Measurements from ENCODE around the gene CDK5R1. TPM values are rescaled to one million over a fixed set of nuclear protein-coding genes. Genes with fewer than 3 reads are reported as not detected.

The CDK5R1 gene
- total RNA-seq, 6 experiments from 2014 or later = 0.37 to 0.90 (median 0.48) TPM

DNA sequence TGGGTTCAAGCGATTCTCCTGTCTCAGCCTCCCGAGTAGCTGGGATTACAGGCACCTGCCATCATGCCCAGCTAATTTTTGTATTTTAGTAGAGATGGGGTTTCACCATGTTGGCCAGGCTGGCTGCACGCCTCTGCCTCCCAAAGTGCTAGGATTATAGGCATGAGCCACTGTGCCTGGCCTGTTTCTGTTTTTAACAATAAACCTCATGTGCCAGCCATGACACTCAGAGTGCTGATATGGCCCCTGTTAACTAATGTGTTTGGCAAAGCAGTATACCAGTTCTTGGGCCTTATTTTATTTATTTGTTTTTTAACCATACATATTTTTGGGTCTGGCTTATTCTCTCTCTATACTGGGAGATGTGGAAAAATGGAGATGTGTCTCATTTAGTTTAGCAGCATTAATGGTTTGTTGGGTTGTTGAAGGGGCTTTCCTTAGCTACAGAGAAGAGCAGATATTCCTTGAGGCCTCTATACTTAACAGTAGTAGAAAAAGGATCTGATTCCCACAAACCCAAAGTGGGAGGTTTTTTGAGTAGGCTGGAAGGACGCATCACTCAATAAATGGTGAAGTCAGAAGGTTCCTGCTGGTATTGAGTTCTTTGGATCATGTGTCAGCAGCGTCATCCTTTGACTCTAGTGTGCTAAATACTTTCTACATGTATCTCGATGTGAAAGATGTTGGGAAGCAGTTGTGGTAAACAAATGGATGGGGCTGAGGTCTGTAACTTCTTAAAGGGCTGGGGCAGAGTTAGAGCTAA is 16.2 kb upstream of the CDK5R1 start:
- no peak overlapping the region for H3K27ac ChIP-seq
- H3K4me1 ChIP-seq = no peaks in the 10 kb centered on the region
- 90% methylated on average over 4 of the region's 6 CpGs for WGBS (ENCODE audit: insufficient coverage, low coverage, low lambda C conversion rate, missing lambda C conversion rate)
- peaks cover 0 to 95% (median 38%) of the 10 kb centered on the region in 4 donors for H3K36me3 ChIP-seq
- H3K9me3 ChIP-seq = no peaks in the 10 kb centered on the region
- DNase-seq (no peak), ATAC-seq (no peak)
- intact Hi-C loops (cut with DNase I) = loop anchor here in 1 of 2 donors (10.0 kb wide), 1 partner anchor 304 kb away; no protein-coding TSS in a partner anchor
- no peak for TF ChIP-seq POLR2A (IDR thresholded peaks at IDR 0.05)
- TF ChIP-seq, protein P1, sequence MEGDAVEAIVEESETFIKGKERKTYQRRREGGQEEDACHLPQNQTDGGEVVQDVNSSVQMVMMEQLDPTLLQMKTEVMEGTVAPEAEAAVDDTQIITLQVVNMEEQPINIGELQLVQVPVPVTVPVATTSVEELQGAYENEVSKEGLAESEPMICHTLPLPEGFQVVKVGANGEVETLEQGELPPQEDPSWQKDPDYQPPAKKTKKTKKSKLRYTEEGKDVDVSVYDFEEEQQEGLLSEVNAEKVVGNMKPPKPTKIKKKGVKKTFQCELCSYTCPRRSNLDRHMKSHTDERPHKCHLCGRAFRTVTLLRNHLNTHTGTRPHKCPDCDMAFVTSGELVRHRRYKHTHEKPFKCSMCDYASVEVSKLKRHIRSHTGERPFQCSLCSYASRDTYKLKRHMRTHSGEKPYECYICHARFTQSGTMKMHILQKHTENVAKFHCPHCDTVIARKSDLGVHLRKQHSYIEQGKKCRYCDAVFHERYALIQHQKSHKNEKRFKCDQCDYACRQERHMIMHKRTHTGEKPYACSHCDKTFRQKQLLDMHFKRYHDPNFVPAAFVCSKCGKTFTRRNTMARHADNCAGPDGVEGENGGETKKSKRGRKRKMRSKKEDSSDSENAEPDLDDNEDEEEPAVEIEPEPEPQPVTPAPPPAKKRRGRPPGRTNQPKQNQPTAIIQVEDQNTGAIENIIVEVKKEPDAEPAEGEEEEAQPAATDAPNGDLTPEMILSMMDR (IDR thresholded peaks at IDR 0.05) = no peak
- no peak overlapping the region for H3K4me3 ChIP-seq
- no peaks in the 10 kb centered on the region for H3K27me3 ChIP-seq

DNA sequence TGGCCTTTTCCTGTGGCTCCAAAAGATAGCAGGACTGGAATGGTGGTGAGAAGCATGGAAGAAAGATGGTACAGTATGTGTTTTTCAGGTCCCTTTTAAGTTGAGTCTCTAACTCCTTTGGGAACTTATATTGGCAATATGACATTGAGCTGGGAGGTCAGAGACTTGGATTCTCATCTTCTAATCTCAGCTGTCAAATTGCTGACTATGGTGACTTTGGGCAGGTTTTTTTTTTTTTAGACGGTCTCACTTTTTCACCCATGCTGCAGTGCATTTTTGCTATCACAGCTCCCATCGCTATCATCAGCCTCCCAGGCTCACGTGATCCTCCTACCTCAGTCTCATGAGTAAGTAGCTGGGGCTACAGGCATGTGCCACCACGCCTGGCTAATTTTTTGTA is 15.1 kb upstream of the CDK5R1 start:
- WGBS (ENCODE audit: insufficient coverage, low coverage, low lambda C conversion rate, missing lambda C conversion rate) = 88% methylated on average over 4 of the region's 4 CpGs
- H3K36me3 ChIP-seq = peaks cover 4 to 95% (median 44%) of the 10 kb centered on the region in 4 donors
- no peak for ATAC-seq

DNA sequence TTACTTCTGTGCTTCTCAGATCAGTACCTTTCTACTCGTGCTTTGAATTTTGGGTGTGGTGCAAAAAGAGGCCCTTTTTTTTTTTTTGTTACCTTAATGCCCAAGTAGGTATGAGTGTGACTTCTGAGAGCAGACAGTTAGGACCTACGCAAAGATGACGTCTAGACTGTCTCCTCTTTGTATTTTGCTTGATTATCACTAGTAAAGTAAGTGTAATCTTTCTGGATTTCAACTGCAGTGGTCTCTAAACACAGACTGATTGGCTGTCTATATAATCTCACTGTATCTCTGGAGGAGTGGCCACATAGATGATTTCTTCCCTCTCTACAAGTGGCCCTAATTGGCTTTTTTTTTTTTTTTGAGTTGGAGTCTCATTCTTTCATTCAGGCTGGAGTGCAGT is 11.5 kb upstream of the CDK5R1 start:
- DNase-seq (no peak), ATAC-seq (no peak)
- no peaks in the 10 kb centered on the region for H3K27me3 ChIP-seq
- no peak overlapping the region for H3K4me3 ChIP-seq
- intact Hi-C loops (cut with DNase I) = loop anchor here in 1 of 2 donors (10.0 kb wide), 1 partner anchor 300 kb away; no protein-coding TSS in a partner anchor
- H3K4me1 ChIP-seq = peaks cover 0 to 3% (median 0%) of the 10 kb centered on the region in 4 donors
- WGBS (ENCODE audit: insufficient coverage, low coverage, low lambda C conversion rate, missing lambda C conversion rate) = 88% methylated on average over 3 of the region's 3 CpGs
- H3K36me3 ChIP-seq = peaks cover 4 to 95% (median 54%) of the 10 kb centered on the region in 4 donors
- H3K9me3 ChIP-seq = no peaks in the 10 kb centered on the region
- TF ChIP-seq POLR2A (IDR thresholded peaks at IDR 0.05) = no peak
- TF ChIP-seq, protein P1 (IDR thresholded peaks at IDR 0.05) = no peak
- no peak overlapping the region for H3K27ac ChIP-seq

More for the DNA sequence above, 15.1 kb upstream of the CDK5R1 start:
- Histone ChIP-seq H3K27ac (no peak overlapping the region), H3K9me3 (no peaks in the 10 kb centered on the region), H3K4me1 (no peaks in the 10 kb centered on the region), H3K27me3 (no peaks in the 10 kb centered on the region), H3K4me3 (no peak overlapping the region)
- intact Hi-C loops (cut with DNase I) = loop anchor here in 1 of 2 donors (10.0 kb wide), 1 partner anchor 303 kb away; no protein-coding TSS in a partner anchor
- no peak for DNase-seq
- TF ChIP-seq, protein P1 (IDR thresholded peaks at IDR 0.05) = no peak
- TF ChIP-seq POLR2A (IDR thresholded peaks at IDR 0.05) = no peak

DNA sequence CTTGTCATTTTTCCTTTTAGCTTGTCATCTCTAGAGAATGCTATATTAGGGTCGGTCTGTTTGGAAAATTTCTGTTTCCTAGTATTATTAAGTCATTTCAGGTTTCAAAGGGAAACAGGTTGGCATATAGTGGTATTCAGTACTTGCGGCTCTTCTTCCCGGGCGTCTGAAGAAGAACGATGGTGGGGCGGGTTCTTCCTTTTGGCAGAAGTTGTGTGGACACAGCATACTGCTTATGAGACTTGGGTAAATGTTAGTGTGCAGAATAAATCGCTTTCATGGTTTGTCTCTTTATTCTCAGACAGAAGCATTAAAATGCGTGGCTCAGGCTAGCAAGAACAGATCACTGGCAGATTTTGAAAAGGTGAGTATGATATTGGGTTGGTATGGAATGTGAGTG is 9.6 kb upstream of the CDK5R1 start:
- no peaks in the 10 kb centered on the region for H3K9me3 ChIP-seq

More for the DNA sequence above, 9.6 kb upstream of the CDK5R1 start:
- Histone ChIP-seq H3K4me1 (peaks cover 0 to 3% (median 0%) of the 10 kb centered on the region in 4 donors), H3K27me3 (no peaks in the 10 kb centered on the region), H3K4me3 (no peak overlapping the region), H3K27ac (no peak overlapping the region), H3K36me3 (peaks cover 4 to 95% (median 57%) of the 10 kb centered on the region in 4 donors)
- DNase-seq = no peak
- no peak for ATAC-seq
- 92% methylated on average over 8 of the region's 8 CpGs for WGBS (ENCODE audit: insufficient coverage, low coverage, low lambda C conversion rate, missing lambda C conversion rate)
- no peak for TF ChIP-seq POLR2A (IDR thresholded peaks at IDR 0.05)
- TF ChIP-seq, protein P1 (IDR thresholded peaks at IDR 0.05) = no peak
- intact Hi-C loops (cut with DNase I) = loop anchor here in 1 of 2 donors (10.0 kb wide), 1 partner anchor 298 kb away; no protein-coding TSS in a partner anchor
